Esophagus muscularis mucosa (tissue), 4 donors: Measurements from ENCODE around the gene RUNX1.

ENCODE experiments used
- CTCF ChIP-seq, 3 experiments: fragments of 200-600 bp in 2 of 3; fragments of 450-650 bp in 1 of 3; sonication (generic) in 2 of 3; IDR thresholded peaks; one replicate each; pipeline ENCODE4 v1.5.1; 2017 to 2019; ENCODE audit warnings: antibody characterized with exemption in 3 of 3, mild to moderate bottlenecking in 2 of 3, moderate library complexity in 1 of 3
- EP300 ChIP-seq: sonication (generic); formaldehyde crosslinking; IDR thresholded peaks from one replicate; pipeline ENCODE4 v1.6.1; 2017; ENCODE audit warnings: antibody characterized with exemption
- POLR2A ChIP-seq: fragments of 450-650 bp; IDR thresholded peaks from one replicate; pipeline ENCODE4 v1.6.1; 2017; ENCODE audit warnings: antibody characterized with exemption, moderate library complexity, mild to moderate bottlenecking, low read depth

DNA sequence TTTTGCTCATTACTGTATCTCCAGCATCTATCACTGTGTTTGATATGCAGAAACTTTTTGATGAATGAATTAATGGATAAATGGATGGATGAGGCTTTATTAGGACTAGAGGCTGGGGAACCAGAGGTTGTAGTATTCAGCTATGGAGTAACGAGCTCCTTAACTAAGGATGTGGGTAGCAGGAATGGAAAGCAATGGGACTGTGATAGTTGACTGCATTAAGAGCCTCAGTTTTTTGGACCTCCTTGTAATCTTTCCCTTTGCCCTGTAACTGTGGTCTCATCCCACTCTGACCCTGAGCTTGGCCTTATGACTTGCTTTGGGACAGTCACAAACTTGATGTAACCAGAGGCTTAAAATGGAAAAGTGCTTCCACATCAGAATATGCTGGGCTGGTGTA lies 9.0 kb upstream of the RUNX1 start:
- no peak for TF ChIP-seq EP300
- no peak for TF ChIP-seq POLR2A
- no peak for TF ChIP-seq CTCF (IDR thresholded peaks at IDR 0.05)
